Type B pancreatic cell (in vitro differentiated cells): ENCODE data around the gene SLC26A6. TPM values are rescaled to one million over a fixed set of nuclear protein-coding genes. Genes with fewer than 3 reads are reported as not detected.

Experiments used
- DNase-seq: peaks from one replicate; pipeline ENCODE4 v3.0.0; 2021; ENCODE audit warnings: mixed read lengths; ENCODE audit not compliant: unreplicated experiment; ENCODE audit errors: extremely low spot score
- H3K27ac Mint-ChIP-seq: 2 replicates; pipeline ENCODE4 v1.8.0; 2021; ENCODE audit warnings: mild to moderate bottlenecking, mixed read lengths
- H3K27me3 Mint-ChIP-seq: 2 replicates; pipeline ENCODE4 v1.8.0; 2021; ENCODE audit warnings: mixed read lengths
- H3K36me3 Mint-ChIP-seq: 2 replicates; pipeline ENCODE4 v1.8.0; 2021; ENCODE audit warnings: mixed read lengths
- H3K4me1 Mint-ChIP-seq: one replicate; pipeline ENCODE4 v1.8.0; 2021; ENCODE audit warnings: mixed read lengths; ENCODE audit not compliant: unreplicated experiment
- H3K4me3 Mint-ChIP-seq: 2 replicates; pipeline ENCODE4 v1.8.0; 2021; ENCODE audit warnings: mild to moderate bottlenecking, mixed read lengths
- H3K9me3 Mint-ChIP-seq: 2 replicates; pipeline ENCODE4 v1.8.0; 2021; ENCODE audit warnings: mixed read lengths
- CTCF ChIP-seq: fragments of 200-600 bp; sonication (generic); conservative IDR thresholded peaks from 2 replicates; pipeline ENCODE4 v1.5.0; 2021; ENCODE audit warnings: antibody characterized with exemption, mild to moderate bottlenecking
- total RNA-seq: library from RNA; stranded (reverse); gene quantifications from 2 replicates; pipeline ENCODE4 v1.2.1, GENCODE V29; 2021; ENCODE audit warnings: low replicate concordance

Gene SLC26A6
- total RNA-seq, 1 donor from 2014 or later, result 35.6 TPM

- no peaks in the 10 kb centered on the region for H3K9me3 Mint-ChIP-seq
- peak overlapping the region; percentile 44 for H3K4me3 Mint-ChIP-seq
- no peak for TF ChIP-seq CTCF
- peaks cover 3% of the 10 kb centered on the region for H3K27me3 Mint-ChIP-seq
- H3K36me3 Mint-ChIP-seq, result peaks cover 23% of the 10 kb centered on the region
- peak overlapping the region; percentile 84 for H3K27ac Mint-ChIP-seq
- DNase-seq, result no peak
- H3K4me1 Mint-ChIP-seq, result peaks cover 32% of the 10 kb centered on the region
Observed at GRCh38 chr3:48599509-48600285, 35.6 kb downstream of the SLC26A6 start.

- H3K27me3 Mint-ChIP-seq, result peaks cover 3% of the 10 kb centered on the region
Observed at GRCh38 chr3:48599077-48599501, 36.2 kb downstream of the SLC26A6 start.

GRCh38 chr3:48598323-48599076 lies 36.8 kb downstream of the SLC26A6 start:
- Mint-ChIP-seq H3K36me3 (peaks cover 17% of the 10 kb centered on the region), H3K4me3 (peak overlapping the region; percentile 22)

More at GRCh38 chr3:48599077-48599501, 36.2 kb downstream of the SLC26A6 start:
- Mint-ChIP-seq H3K36me3 (peaks cover 17% of the 10 kb centered on the region), H3K9me3 (no peaks in the 10 kb centered on the region), H3K4me1 (peaks cover 32% of the 10 kb centered on the region), H3K4me3 (peak overlapping the region; percentile 44), H3K27ac (peak overlapping the region; percentile 84)
- TF ChIP-seq CTCF, result no peak
- DNase-seq, result no peak

GRCh38 chr3:48597408-48597800 lies 37.9 kb downstream of the SLC26A6 start:
- peak overlapping the region; percentile 12 for H3K4me3 Mint-ChIP-seq

More at GRCh38 chr3:48598323-48599076, 36.8 kb downstream of the SLC26A6 start:
- Mint-ChIP-seq H3K9me3 (no peaks in the 10 kb centered on the region), H3K27ac (peak overlapping the region; percentile 84), H3K27me3 (peaks cover 3% of the 10 kb centered on the region), H3K4me1 (peaks cover 32% of the 10 kb centered on the region)
- no peak for DNase-seq
- TF ChIP-seq CTCF, result no peak

More at GRCh38 chr3:48597408-48597800, 37.9 kb downstream of the SLC26A6 start:
- Mint-ChIP-seq H3K9me3 (no peaks in the 10 kb centered on the region), H3K27ac (peak overlapping the region; percentile 84), H3K4me1 (peaks cover 32% of the 10 kb centered on the region), H3K36me3 (peaks cover 11% of the 10 kb centered on the region), H3K27me3 (peaks cover 3% of the 10 kb centered on the region)
- DNase-seq, result no peak
- no peak for TF ChIP-seq CTCF
